ENCODE results near the gene BTBD18. TPM values are rescaled to one million over a fixed set of nuclear protein-coding genes. Genes with fewer than 3 reads are reported as not detected.

The BTBD18 gene
- total and polyA plus RNA-seq, 2 of the 13 experiments (the other 11 are each of a cell fraction or from before 2014, with no cell fraction given), result not detected

- TF ChIP-seq ELK4 (CRISPR knock-in tag; IDR thresholded peaks at IDR 0.05; ENCODE audit: borderline replicate concordance) (no peak), ARID5B (CRISPR knock-in tag; IDR thresholded peaks at IDR 0.05) (no peak), ZBTB2 (CRISPR knock-in tag; IDR thresholded peaks at IDR 0.05; ENCODE audit: low read depth) (no peak), GFI1 (CRISPR knock-in tag; IDR thresholded peaks at IDR 0.05; ENCODE audit: borderline replicate concordance) (0 out of 2 replicates have a peak, but pooled peaks have one; percentile 28), SP140L (CRISPR knock-in tag; IDR thresholded peaks at IDR 0.05; ENCODE audit: borderline replicate concordance) (no peak), HHEX (CRISPR knock-in tag; IDR thresholded peaks at IDR 0.05) (0 out of 2 replicates have a peak, but pooled peaks have one; percentile 8), TSC22D2 (CRISPR knock-in tag; IDR thresholded peaks at IDR 0.05; ENCODE audit: borderline replicate concordance) (0 out of 2 replicates have a peak, but pooled peaks have one; percentile 11), TRAFD1 (CRISPR knock-in tag; IDR thresholded peaks at IDR 0.05; ENCODE audit: borderline replicate concordance) (no peak), JDP2 (CRISPR knock-in tag; IDR thresholded peaks at IDR 0.05; ENCODE audit: borderline replicate concordance) (no peak), ZC3H4 (CRISPR knock-in tag; IDR thresholded peaks at IDR 0.05; ENCODE audit: borderline replicate concordance) (no peak), ZNF687 (CRISPR knock-in tag; IDR thresholded peaks at IDR 0.05) (peak; percentile 58)
- TF ChIP-seq, protein P1, sequence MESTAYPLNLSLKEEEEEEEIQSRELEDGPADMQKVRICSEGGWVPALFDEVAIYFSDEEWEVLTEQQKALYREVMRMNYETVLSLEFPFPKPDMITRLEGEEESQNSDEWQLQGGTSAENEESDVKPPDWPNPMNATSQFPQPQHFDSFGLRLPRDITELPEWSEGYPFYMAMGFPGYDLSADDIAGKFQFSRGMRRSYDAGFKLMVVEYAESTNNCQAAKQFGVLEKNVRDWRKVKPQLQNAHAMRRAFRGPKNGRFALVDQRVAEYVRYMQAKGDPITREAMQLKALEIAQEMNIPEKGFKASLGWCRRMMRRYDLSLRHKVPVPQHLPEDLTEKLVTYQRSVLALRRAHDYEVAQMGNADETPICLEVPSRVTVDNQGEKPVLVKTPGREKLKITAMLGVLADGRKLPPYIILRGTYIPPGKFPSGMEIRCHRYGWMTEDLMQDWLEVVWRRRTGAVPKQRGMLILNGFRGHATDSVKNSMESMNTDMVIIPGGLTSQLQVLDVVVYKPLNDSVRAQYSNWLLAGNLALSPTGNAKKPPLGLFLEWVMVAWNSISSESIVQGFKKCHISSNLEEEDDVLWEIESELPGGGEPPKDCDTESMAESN (CRISPR knock-in tag; conservative IDR thresholded peaks at IDR 0.05), result no peak
These were observed 39.1 kb downstream of the BTBD18 start, which contains the start of gene TMX2 (continued) for GRCh38 chr11:57712256-57713150.

Data from HepG2 (cell line).